SK-N-SH (cell line): ENCODE measurements around the gene SMG7.

Experiments
- FOSL2 ChIP-seq: IDR thresholded peaks from 2 replicates; pipeline ENCODE4 v1.4.0; 2012; ENCODE audit warnings: low read depth, mild to moderate bottlenecking, moderate library complexity, borderline replicate concordance
- GABPA ChIP-seq: IDR thresholded peaks from 2 replicates; pipeline ENCODE4 v1.4.0; 2012; ENCODE audit warnings: low read depth, mild to moderate bottlenecking
- MXI1 ChIP-seq: IDR thresholded peaks from 2 replicates; pipeline ENCODE4 v1.6.1; 2012; ENCODE audit warnings: mild to moderate bottlenecking, low read depth, low read length, improper control_type of control experiment
- NFIC ChIP-seq: IDR thresholded peaks from 2 replicates; pipeline ENCODE4 v1.4.0; 2012; ENCODE audit warnings: borderline replicate concordance
- RAD21 ChIP-seq: IDR thresholded peaks from 2 replicates; pipeline ENCODE4 v1.6.1; 2012; ENCODE audit warnings: mild to moderate bottlenecking, low read length
- TAF1 ChIP-seq: IDR thresholded peaks from 2 replicates; pipeline ENCODE4 v1.6.1; 2012; ENCODE audit warnings: low read depth, mild to moderate bottlenecking, low read length, moderate library complexity, borderline replicate concordance
- YY1 ChIP-seq: IDR thresholded peaks from 2 replicates; pipeline ENCODE4 v1.4.0; 2012; ENCODE audit warnings: low read depth, mild to moderate bottlenecking
- TF ChIP-seq, protein P1 (sequence below): IDR thresholded peaks from 2 replicates; pipeline ENCODE4 v1.6.1; 2012; ENCODE audit warnings: mild to moderate bottlenecking, low read depth, low read length, moderate library complexity
- TF ChIP-seq, protein P2 (sequence below): fragments of 200-600 bp; sonication (generic); IDR thresholded peaks from 2 replicates; pipeline ENCODE4 v1.6.1; 2017; ENCODE audit warnings: antibody characterized with exemption, mild to moderate bottlenecking, moderate library complexity
- TF ChIP-seq, protein P3 (sequence below): IDR thresholded peaks from 2 replicates; pipeline ENCODE4 v1.4.0; 2012; ENCODE audit warnings: low read depth
- TF ChIP-seq, protein P4 (sequence below): IDR thresholded peaks from 2 replicates; pipeline ENCODE4 v1.4.0; 2012; ENCODE audit warnings: low read depth, borderline replicate concordance

DNA sequence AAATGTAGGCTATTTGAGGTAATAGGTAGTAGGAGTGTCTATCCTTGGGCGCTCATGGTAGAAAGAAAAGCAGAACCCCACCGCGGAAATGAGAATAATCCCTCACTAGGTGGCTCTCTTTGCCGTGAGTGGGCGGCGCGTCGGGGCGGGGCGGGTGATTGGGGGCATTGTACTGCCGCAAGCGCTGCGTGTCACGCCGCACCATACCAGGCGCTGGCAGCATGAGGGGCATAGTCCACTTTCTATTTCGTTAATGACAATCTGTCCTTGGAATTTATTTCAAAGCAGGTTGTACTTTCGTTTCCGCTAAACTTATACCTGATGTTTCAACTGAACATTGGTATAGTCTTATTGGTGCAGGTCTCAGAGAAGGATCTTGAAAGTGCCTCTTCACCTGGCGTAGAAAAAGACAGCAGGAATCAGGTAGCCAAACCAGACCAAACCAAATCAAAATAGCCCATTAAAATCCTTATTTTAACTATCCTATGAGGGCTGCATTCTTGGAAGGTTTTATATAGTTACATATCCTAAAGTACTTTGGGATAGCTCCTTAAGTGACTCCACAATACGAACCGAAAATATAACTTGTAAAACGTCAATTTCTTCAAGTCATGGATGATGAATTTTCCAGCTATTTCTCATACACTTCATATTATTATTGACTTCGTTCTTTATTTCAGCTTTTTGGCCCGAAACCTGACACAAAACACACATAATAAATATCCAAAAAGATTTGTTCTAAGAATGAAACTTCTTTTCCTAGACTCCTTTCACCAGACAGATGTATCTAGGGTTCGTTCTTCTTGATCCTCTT is 1.9 kb upstream of the SMG7 start:
- TF ChIP-seq RAD21, result peak; percentile 77
- TF ChIP-seq TAF1, result peak; percentile 43; the same call in 1 of the 2 replicates
- TF ChIP-seq, protein P1, sequence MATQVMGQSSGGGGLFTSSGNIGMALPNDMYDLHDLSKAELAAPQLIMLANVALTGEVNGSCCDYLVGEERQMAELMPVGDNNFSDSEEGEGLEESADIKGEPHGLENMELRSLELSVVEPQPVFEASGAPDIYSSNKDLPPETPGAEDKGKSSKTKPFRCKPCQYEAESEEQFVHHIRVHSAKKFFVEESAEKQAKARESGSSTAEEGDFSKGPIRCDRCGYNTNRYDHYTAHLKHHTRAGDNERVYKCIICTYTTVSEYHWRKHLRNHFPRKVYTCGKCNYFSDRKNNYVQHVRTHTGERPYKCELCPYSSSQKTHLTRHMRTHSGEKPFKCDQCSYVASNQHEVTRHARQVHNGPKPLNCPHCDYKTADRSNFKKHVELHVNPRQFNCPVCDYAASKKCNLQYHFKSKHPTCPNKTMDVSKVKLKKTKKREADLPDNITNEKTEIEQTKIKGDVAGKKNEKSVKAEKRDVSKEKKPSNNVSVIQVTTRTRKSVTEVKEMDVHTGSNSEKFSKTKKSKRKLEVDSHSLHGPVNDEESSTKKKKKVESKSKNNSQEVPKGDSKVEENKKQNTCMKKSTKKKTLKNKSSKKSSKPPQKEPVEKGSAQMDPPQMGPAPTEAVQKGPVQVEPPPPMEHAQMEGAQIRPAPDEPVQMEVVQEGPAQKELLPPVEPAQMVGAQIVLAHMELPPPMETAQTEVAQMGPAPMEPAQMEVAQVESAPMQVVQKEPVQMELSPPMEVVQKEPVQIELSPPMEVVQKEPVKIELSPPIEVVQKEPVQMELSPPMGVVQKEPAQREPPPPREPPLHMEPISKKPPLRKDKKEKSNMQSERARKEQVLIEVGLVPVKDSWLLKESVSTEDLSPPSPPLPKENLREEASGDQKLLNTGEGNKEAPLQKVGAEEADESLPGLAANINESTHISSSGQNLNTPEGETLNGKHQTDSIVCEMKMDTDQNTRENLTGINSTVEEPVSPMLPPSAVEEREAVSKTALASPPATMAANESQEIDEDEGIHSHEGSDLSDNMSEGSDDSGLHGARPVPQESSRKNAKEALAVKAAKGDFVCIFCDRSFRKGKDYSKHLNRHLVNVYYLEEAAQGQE, result no peak
- TF ChIP-seq, protein P2, sequence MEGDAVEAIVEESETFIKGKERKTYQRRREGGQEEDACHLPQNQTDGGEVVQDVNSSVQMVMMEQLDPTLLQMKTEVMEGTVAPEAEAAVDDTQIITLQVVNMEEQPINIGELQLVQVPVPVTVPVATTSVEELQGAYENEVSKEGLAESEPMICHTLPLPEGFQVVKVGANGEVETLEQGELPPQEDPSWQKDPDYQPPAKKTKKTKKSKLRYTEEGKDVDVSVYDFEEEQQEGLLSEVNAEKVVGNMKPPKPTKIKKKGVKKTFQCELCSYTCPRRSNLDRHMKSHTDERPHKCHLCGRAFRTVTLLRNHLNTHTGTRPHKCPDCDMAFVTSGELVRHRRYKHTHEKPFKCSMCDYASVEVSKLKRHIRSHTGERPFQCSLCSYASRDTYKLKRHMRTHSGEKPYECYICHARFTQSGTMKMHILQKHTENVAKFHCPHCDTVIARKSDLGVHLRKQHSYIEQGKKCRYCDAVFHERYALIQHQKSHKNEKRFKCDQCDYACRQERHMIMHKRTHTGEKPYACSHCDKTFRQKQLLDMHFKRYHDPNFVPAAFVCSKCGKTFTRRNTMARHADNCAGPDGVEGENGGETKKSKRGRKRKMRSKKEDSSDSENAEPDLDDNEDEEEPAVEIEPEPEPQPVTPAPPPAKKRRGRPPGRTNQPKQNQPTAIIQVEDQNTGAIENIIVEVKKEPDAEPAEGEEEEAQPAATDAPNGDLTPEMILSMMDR, result peak; percentile 65
- no peak for TF ChIP-seq GABPA
- no peak for TF ChIP-seq FOSL2
- no peak for TF ChIP-seq NFIC
- TF ChIP-seq, protein P3, sequence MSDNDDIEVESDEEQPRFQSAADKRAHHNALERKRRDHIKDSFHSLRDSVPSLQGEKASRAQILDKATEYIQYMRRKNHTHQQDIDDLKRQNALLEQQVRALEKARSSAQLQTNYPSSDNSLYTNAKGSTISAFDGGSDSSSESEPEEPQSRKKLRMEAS, result peak; percentile 69
- no peak for TF ChIP-seq YY1
- peak; percentile 95 for TF ChIP-seq MXI1
- TF ChIP-seq, protein P4, sequence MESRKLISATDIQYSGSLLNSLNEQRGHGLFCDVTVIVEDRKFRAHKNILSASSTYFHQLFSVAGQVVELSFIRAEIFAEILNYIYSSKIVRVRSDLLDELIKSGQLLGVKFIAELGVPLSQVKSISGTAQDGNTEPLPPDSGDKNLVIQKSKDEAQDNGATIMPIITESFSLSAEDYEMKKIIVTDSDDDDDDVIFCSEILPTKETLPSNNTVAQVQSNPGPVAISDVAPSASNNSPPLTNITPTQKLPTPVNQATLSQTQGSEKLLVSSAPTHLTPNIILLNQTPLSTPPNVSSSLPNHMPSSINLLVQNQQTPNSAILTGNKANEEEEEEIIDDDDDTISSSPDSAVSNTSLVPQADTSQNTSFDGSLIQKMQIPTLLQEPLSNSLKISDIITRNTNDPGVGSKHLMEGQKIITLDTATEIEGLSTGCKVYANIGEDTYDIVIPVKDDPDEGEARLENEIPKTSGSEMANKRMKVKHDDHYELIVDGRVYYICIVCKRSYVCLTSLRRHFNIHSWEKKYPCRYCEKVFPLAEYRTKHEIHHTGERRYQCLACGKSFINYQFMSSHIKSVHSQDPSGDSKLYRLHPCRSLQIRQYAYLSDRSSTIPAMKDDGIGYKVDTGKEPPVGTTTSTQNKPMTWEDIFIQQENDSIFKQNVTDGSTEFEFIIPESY, result no peak
